SK-N-SH treated with all-trans-retinoic acid at 6 μM for 48 hours (cell line): ENCODE data around the gene SYNJ2.

Source experiments
- ATAC-seq: fragments of 200-7000 bp; cut with Tn5 transposase; 3 replicates; pipeline ENCODE4 v1.9.1; 2020; ENCODE audit warnings: mild to moderate bottlenecking, moderate library complexity
- ARNTL ChIP-seq: fragments of 450-650 bp; formaldehyde crosslinking; IDR thresholded peaks from 2 replicates; pipeline ENCODE4 v1.5.0; 2020; ENCODE audit warnings: low read depth, mild to moderate bottlenecking, moderate library complexity, borderline replicate concordance
- BACH2 ChIP-seq: fragments of 250-450 bp; sonication (Bioruptor Pico); IDR thresholded peaks from 2 replicates; pipeline ENCODE4 v1.9.0; 2021; ENCODE audit warnings: mild to moderate bottlenecking, borderline replicate concordance
- CSDC2 ChIP-seq: fragments of 250-450 bp; sonication (Bioruptor Pico); IDR thresholded peaks from 2 replicates; pipeline ENCODE4 v1.5.0; 2020; ENCODE audit warnings: mild to moderate bottlenecking, moderate library complexity
- CSRNP3 ChIP-seq: fragments of 250-450 bp; sonication (Bioruptor Pico); IDR thresholded peaks from 2 replicates; pipeline ENCODE4 v1.5.1; 2021; ENCODE audit warnings: mild to moderate bottlenecking, moderate library complexity
- ESRRG ChIP-seq: fragments of 250-450 bp; sonication (Bioruptor Pico); IDR thresholded peaks from 2 replicates; pipeline ENCODE4 v1.6.1; 2021; ENCODE audit warnings: mild to moderate bottlenecking
- GLIS3 ChIP-seq: fragments of 250-450 bp; sonication (Bioruptor Pico); IDR thresholded peaks from 2 replicates; pipeline ENCODE4 v1.5.0; 2020; ENCODE audit warnings: mild to moderate bottlenecking, moderate library complexity
- ISL1 ChIP-seq: fragments of 250-450 bp; sonication (Bioruptor Pico); IDR thresholded peaks from 2 replicates; pipeline ENCODE4 v2.1.2; 2022; ENCODE audit warnings: mild to moderate bottlenecking, moderate library complexity
- OSR1 ChIP-seq: fragments of 250-450 bp; sonication (Bioruptor Pico); IDR thresholded peaks from 2 replicates; pipeline ENCODE4 v1.8.0; 2022; ENCODE audit warnings: moderate library complexity, mild to moderate bottlenecking, inconsistent platforms
- POU6F1 ChIP-seq: fragments of 250-450 bp; sonication (Bioruptor Pico); IDR thresholded peaks from 2 replicates; pipeline ENCODE4 v1.8.0; 2021; ENCODE audit warnings: low read depth, mild to moderate bottlenecking, moderate library complexity, borderline replicate concordance
- PPARA ChIP-seq: fragments of 250-450 bp; sonication (Bioruptor Pico); IDR thresholded peaks from 2 replicates; pipeline ENCODE4 v1.5.0; 2020; ENCODE audit warnings: mild to moderate bottlenecking, borderline replicate concordance
- RARB ChIP-seq: fragments of 250-450 bp; sonication (Bioruptor Pico); IDR thresholded peaks from 2 replicates; pipeline ENCODE4 v1.8.0; 2021; ENCODE audit warnings: mild to moderate bottlenecking, moderate library complexity
- SNAI2 ChIP-seq: fragments of 250-450 bp; sonication (Bioruptor Pico); IDR thresholded peaks from 2 replicates; pipeline ENCODE4 v1.5.0; 2020; ENCODE audit warnings: mild to moderate bottlenecking, moderate library complexity
- TOX ChIP-seq: fragments of 250-450 bp; sonication (Bioruptor Pico); IDR thresholded peaks from 2 replicates; pipeline ENCODE4 v1.8.0; 2021; ENCODE audit warnings: mild to moderate bottlenecking, moderate library complexity, borderline replicate concordance
- ZC3H10 ChIP-seq: fragments of 250-450 bp; sonication (Bioruptor Pico); IDR thresholded peaks from 2 replicates; pipeline ENCODE4 v1.5.1; 2021; ENCODE audit warnings: mild to moderate bottlenecking, moderate library complexity
- ZFP3 ChIP-seq: fragments of 250-450 bp; sonication (Bioruptor Pico); IDR thresholded peaks from 2 replicates; pipeline ENCODE4 v1.5.0; 2020; ENCODE audit warnings: mild to moderate bottlenecking, moderate library complexity
- ZFP30 ChIP-seq: fragments of 450-650 bp; formaldehyde crosslinking; IDR thresholded peaks from 2 replicates; pipeline ENCODE4 v1.5.0; 2022; ENCODE audit warnings: mild to moderate bottlenecking, moderate library complexity
- ZNF565 ChIP-seq: fragments of 450-650 bp; formaldehyde crosslinking; conservative IDR thresholded peaks from 2 replicates; pipeline ENCODE4 v1.5.0; 2020; ENCODE audit warnings: low read depth, mild to moderate bottlenecking, moderate library complexity
- ZNF70 ChIP-seq: fragments of 450-650 bp; formaldehyde crosslinking; IDR thresholded peaks from 2 replicates; pipeline ENCODE4 v1.5.0; 2020; ENCODE audit warnings: mild to moderate bottlenecking, moderate library complexity
- ZNF8 ChIP-seq: fragments of 450-650 bp; formaldehyde crosslinking; IDR thresholded peaks from 2 replicates; pipeline ENCODE4 v1.5.0; 2020; ENCODE audit warnings: mild to moderate bottlenecking, moderate library complexity
- TF ChIP-seq, protein P1 (sequence below): fragments of 250-450 bp; sonication (Bioruptor Pico); IDR thresholded peaks from 2 replicates; pipeline ENCODE4 v1.5.0; 2020; ENCODE audit warnings: mild to moderate bottlenecking, moderate library complexity
- TF ChIP-seq, protein P2 (sequence below): fragments of 250-450 bp; sonication (Bioruptor Pico); IDR thresholded peaks from 2 replicates; pipeline ENCODE4 v1.5.1; 2020; ENCODE audit warnings: low read depth, mild to moderate bottlenecking, moderate library complexity
- TF ChIP-seq, protein P3 (sequence below): fragments of 250-450 bp; sonication (Bioruptor Pico); IDR thresholded peaks from 2 replicates; pipeline ENCODE4 v1.8.0; 2020; ENCODE audit warnings: mild to moderate bottlenecking, moderate library complexity, borderline replicate concordance

The SYNJ2 gene

GRCh38 chr6:158006821-158007570 is 25.3 kb downstream of the SYNJ2 start:
- ATAC-seq, result no peak
- TF ChIP-seq GLIS3 (CRISPR knock-in tag), result no peak
- TF ChIP-seq SNAI2 (CRISPR knock-in tag), result no peak
- no peak for TF ChIP-seq BACH2 (CRISPR knock-in tag)
- TF ChIP-seq PPARA (CRISPR knock-in tag), result no peak
- no peak for TF ChIP-seq OSR1
- TF ChIP-seq ISL1, result no peak
- TF ChIP-seq ZC3H10, result no peak
- no peak for TF ChIP-seq ZFP30 (CRISPR knock-in tag)
- no peak for TF ChIP-seq ARNTL
- TF ChIP-seq, protein P1, sequence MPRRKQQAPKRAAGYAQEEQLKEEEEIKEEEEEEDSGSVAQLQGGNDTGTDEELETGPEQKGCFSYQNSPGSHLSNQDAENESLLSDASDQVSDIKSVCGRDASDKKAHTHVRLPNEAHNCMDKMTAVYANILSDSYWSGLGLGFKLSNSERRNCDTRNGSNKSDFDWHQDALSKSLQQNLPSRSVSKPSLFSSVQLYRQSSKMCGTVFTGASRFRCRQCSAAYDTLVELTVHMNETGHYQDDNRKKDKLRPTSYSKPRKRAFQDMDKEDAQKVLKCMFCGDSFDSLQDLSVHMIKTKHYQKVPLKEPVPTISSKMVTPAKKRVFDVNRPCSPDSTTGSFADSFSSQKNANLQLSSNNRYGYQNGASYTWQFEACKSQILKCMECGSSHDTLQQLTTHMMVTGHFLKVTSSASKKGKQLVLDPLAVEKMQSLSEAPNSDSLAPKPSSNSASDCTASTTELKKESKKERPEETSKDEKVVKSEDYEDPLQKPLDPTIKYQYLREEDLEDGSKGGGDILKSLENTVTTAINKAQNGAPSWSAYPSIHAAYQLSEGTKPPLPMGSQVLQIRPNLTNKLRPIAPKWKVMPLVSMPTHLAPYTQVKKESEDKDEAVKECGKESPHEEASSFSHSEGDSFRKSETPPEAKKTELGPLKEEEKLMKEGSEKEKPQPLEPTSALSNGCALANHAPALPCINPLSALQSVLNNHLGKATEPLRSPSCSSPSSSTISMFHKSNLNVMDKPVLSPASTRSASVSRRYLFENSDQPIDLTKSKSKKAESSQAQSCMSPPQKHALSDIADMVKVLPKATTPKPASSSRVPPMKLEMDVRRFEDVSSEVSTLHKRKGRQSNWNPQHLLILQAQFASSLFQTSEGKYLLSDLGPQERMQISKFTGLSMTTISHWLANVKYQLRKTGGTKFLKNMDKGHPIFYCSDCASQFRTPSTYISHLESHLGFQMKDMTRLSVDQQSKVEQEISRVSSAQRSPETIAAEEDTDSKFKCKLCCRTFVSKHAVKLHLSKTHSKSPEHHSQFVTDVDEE (CRISPR knock-in tag), result no peak
- TF ChIP-seq CSDC2 (CRISPR knock-in tag), result no peak
- no peak for TF ChIP-seq ZNF8 (CRISPR knock-in tag)
- no peak for TF ChIP-seq CSRNP3 (CRISPR knock-in tag)
- TF ChIP-seq, protein P2, sequence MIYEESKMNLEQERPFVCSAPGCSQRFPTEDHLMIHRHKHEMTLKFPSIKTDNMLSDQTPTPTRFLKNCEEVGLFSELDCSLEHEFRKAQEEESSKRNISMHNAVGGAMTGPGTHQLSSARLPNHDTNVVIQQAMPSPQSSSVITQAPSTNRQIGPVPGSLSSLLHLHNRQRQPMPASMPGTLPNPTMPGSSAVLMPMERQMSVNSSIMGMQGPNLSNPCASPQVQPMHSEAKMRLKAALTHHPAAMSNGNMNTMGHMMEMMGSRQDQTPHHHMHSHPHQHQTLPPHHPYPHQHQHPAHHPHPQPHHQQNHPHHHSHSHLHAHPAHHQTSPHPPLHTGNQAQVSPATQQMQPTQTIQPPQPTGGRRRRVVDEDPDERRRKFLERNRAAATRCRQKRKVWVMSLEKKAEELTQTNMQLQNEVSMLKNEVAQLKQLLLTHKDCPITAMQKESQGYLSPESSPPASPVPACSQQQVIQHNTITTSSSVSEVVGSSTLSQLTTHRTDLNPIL (CRISPR knock-in tag), result no peak
- TF ChIP-seq ZNF565 (CRISPR knock-in tag), result no peak
- TF ChIP-seq ZNF70 (CRISPR knock-in tag), result no peak
- TF ChIP-seq POU6F1 (CRISPR knock-in tag), result no peak
- TF ChIP-seq, protein P3, sequence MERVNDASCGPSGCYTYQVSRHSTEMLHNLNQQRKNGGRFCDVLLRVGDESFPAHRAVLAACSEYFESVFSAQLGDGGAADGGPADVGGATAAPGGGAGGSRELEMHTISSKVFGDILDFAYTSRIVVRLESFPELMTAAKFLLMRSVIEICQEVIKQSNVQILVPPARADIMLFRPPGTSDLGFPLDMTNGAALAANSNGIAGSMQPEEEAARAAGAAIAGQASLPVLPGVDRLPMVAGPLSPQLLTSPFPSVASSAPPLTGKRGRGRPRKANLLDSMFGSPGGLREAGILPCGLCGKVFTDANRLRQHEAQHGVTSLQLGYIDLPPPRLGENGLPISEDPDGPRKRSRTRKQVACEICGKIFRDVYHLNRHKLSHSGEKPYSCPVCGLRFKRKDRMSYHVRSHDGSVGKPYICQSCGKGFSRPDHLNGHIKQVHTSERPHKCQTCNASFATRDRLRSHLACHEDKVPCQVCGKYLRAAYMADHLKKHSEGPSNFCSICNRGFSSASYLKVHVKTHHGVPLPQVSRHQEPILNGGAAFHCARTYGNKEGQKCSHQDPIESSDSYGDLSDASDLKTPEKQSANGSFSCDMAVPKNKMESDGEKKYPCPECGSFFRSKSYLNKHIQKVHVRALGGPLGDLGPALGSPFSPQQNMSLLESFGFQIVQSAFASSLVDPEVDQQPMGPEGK, result no peak
- TF ChIP-seq RARB (CRISPR knock-in tag), result no peak

DNA sequence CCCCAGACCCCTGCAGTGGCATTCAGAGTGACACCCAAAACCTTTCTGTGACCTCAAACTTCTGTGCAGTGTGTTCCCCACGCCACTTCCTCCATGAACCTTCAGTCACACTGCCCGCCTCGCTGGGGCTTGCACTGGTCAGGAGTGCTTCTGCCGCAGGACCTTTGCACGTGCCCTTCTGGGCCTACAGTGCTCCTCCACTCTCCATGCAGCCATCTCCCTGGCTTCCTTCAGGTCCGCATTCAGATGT is 27.1 kb downstream of the SYNJ2 start:
- peak; percentile 12; the same call in 1 of the 3 replicates for ATAC-seq
- TF ChIP-seq, protein P1 (CRISPR knock-in tag), result no peak
- TF ChIP-seq OSR1, result no peak
- TF ChIP-seq ESRRG (CRISPR knock-in tag), result no peak
- no peak for TF ChIP-seq GLIS3 (CRISPR knock-in tag)
- TF ChIP-seq, protein P3, result no peak
- TF ChIP-seq ARNTL, result no peak
- TF ChIP-seq ZFP3 (CRISPR knock-in tag), result no peak
- TF ChIP-seq TOX (CRISPR knock-in tag), result no peak
- TF ChIP-seq BACH2 (CRISPR knock-in tag), result no peak
- TF ChIP-seq ZC3H10, result no peak
- TF ChIP-seq ZNF8 (CRISPR knock-in tag), result no peak
- TF ChIP-seq, protein P2 (CRISPR knock-in tag), result no peak
- no peak for TF ChIP-seq ZNF70 (CRISPR knock-in tag)
- TF ChIP-seq POU6F1 (CRISPR knock-in tag), result no peak
